MCF 10A (cell line): Measurements from ENCODE around the gene KRTAP10-6. TPM values are rescaled to one million over a fixed set of nuclear protein-coding genes. Genes with fewer than 3 reads are reported as not detected.
"Not testable (repeated sequence)": the region's sequence is repeated elsewhere in the genome, so short reads cannot be mapped to it uniquely, and the experiment has no call there.

Experiments
- BruUV-seq: library from RNA; stranded (reverse); fragments of 400-500 nt; replicated peaks from 2 replicates; lab custom pipeline; 2021; lab: Mats Ljungman, UMichigan
- CTCF ChIA-PET: fragments of 300-600 bp; sonication (Branson Sonifier 250); formaldehyde crosslinking; extraction: SDS; loops from one replicate; lab custom pipeline; 2021; ENCODE audit warnings: antibody characterized with exemption, inconsistent platforms; lab: Yijun Ruan, JAX
- POLR2A ChIA-PET: fragments of 300-600, 350-650 bp; sonication (Branson Sonifier 250); formaldehyde crosslinking; extraction: SDS; loops from one replicate; lab custom pipeline; 2020; ENCODE audit warnings: antibody characterized with exemption, inconsistent platforms; lab: Yijun Ruan, JAX
- DNase-seq: peaks from one replicate; pipeline ENCODE4 v3.0.0-alpha.2; 2018; ENCODE audit not compliant: unreplicated experiment
- H3K27ac Mint-ChIP-seq: one replicate; pipeline ENCODE4 v1.8.0; 2022; ENCODE audit warnings: mild to moderate bottlenecking, low read depth, mixed read lengths; ENCODE audit not compliant: unreplicated experiment
- H3K27me3 Mint-ChIP-seq: one replicate; pipeline ENCODE4 v1.8.0; 2022; ENCODE audit warnings: mixed read lengths; ENCODE audit not compliant: insufficient read depth, unreplicated experiment
- H3K36me3 Mint-ChIP-seq: one replicate; pipeline ENCODE4 v1.8.0; 2022; ENCODE audit warnings: mild to moderate bottlenecking, moderate library complexity, mixed read lengths; ENCODE audit not compliant: insufficient read depth, unreplicated experiment
- H3K4me1 Mint-ChIP-seq: one replicate; pipeline ENCODE4 v1.8.0; 2022; ENCODE audit warnings: mixed read lengths; ENCODE audit not compliant: insufficient read depth, unreplicated experiment
- H3K4me3 Mint-ChIP-seq: one replicate; pipeline ENCODE4 v1.8.0; 2022; ENCODE audit warnings: mild to moderate bottlenecking, moderate library complexity, mixed read lengths; ENCODE audit not compliant: unreplicated experiment
- H3K9me3 Mint-ChIP-seq: one replicate; pipeline ENCODE4 v1.8.0; 2022; ENCODE audit warnings: mixed read lengths; ENCODE audit not compliant: unreplicated experiment
- CTCF ChIP-seq: fragments of 200-600 bp; IDR thresholded peaks from one replicate; pipeline ENCODE4 v1.8.0; 2022; ENCODE audit warnings: antibody characterized with exemption, mild to moderate bottlenecking; ENCODE audit not compliant: unreplicated experiment
- intact Hi-C: fragments of 100-400 bp; cut with micrococcal nuclease; formaldehyde crosslinking; loops from 2 replicates; pipeline ENCODE4 v1.14.1; 2022
- total RNA-seq: library from RNA; stranded (reverse); gene quantifications from 2 replicates; pipeline ENCODE4 v1.2.3, GENCODE V29; 2022

Gene KRTAP10-6
- total RNA-seq, 1 experiment from 2014 or later: not detected

- peaks cover 23% of the 10 kb centered on the region for H3K27me3 Mint-ChIP-seq
- intact Hi-C loops: no loop called here
- CTCF ChIA-PET: interaction anchor here (0.6 kb wide), 1 partner anchor 133 kb away, joined by 3 read pairs; no protein-coding TSS in a partner anchor
- POLR2A ChIA-PET: no interaction called here
- no peak overlapping the region for H3K4me3 Mint-ChIP-seq
- DNase-seq: no peak
- peaks cover 5% of the 10 kb centered on the region for H3K36me3 Mint-ChIP-seq
- TF ChIP-seq CTCF: no peak
- H3K4me1 Mint-ChIP-seq: peaks cover 6% of the 10 kb centered on the region
- H3K27ac Mint-ChIP-seq: no peak overlapping the region
- H3K9me3 Mint-ChIP-seq: peaks cover 14% of the 10 kb centered on the region
- no TSS peak for BruUV-seq
These were observed 2.2 kb upstream of the KRTAP10-6 start for GRCh38 chr21:44594406-44594916.

GRCh38 chr21:44593598-44594405 lies 1.5 kb upstream of the KRTAP10-6 start:
- Mint-ChIP-seq H3K27ac (no peak overlapping the region), H3K4me1 (peaks cover 6% of the 10 kb centered on the region), H3K27me3 (peaks cover 23% of the 10 kb centered on the region), H3K9me3 (peaks cover 12% of the 10 kb centered on the region), H3K36me3 (peaks cover 5% of the 10 kb centered on the region), H3K4me3 (no peak overlapping the region)
- BruUV-seq: no TSS peak
- CTCF ChIA-PET: interaction anchor here (0.6 kb wide), 1 partner anchor 133 kb away, joined by 3 read pairs; no protein-coding TSS in a partner anchor
- TF ChIP-seq CTCF: no peak
- intact Hi-C loops: no loop called here
- no peak for DNase-seq
- POLR2A ChIA-PET: no interaction called here

DNA sequence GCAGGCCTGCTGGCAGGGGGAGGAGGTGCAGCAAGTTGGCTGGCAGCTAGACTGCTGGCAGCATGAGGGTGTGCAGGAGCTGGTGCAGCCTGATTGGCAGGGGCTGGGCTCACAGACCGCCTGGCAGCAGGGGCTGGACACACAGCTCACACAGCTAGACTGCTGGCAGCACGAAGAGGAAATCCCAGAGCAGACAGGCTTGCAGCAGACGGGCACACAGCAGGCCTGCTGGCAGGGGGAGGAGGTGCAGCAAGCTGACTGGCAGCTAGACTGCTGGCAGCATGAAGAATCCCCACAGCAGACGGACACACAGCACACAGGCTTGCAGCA lies 539 bp downstream of the KRTAP10-6 start:
- CTCF ChIA-PET: interaction anchor here (0.6 kb wide), 1 partner anchor 148 kb away, joined by 3 read pairs; no protein-coding TSS in a partner anchor

GRCh38 chr21:44590897-44591800 lies 1.2 kb downstream of the KRTAP10-6 start:
- H3K27ac Mint-ChIP-seq, H3K36me3 Mint-ChIP-seq, DNase-seq, H3K9me3 Mint-ChIP-seq, H3K4me3 Mint-ChIP-seq, H3K4me1 Mint-ChIP-seq, POLR2A ChIA-PET, BruUV-seq, intact Hi-C loops: not testable (repeated sequence)
- peaks cover 31% of the 10 kb centered on the region for H3K27me3 Mint-ChIP-seq
- CTCF ChIA-PET: interaction anchor here (0.6 kb wide), 2 partner anchors 149 to 357 kb away, joined by 3 to 4 read pairs; no protein-coding TSS in a partner anchor

More for the DNA sequence above, 539 bp downstream of the KRTAP10-6 start:
- H3K27ac Mint-ChIP-seq, intact Hi-C loops, H3K4me1 Mint-ChIP-seq, H3K4me3 Mint-ChIP-seq, BruUV-seq, H3K36me3 Mint-ChIP-seq, H3K9me3 Mint-ChIP-seq, POLR2A ChIA-PET, DNase-seq: not testable (repeated sequence)
- peaks cover 24% of the 10 kb centered on the region for H3K27me3 Mint-ChIP-seq
